PFSK-1 (cell line): ENCODE measurements around the gene ADAP1.

Source experiments
- FOXP2 ChIP-seq: optimal IDR thresholded peaks from 2 replicates; pipeline ENCODE3; 2011; ENCODE audit warnings: borderline replicate concordance, control low read depth, inconsistent platforms; ENCODE audit not compliant: insufficient read depth; ENCODE audit errors: extremely low read length, extremely low read depth
- POLR2AphosphoS5 ChIP-seq: IDR thresholded peaks from 2 replicates; pipeline ENCODE4 v1.6.1; 2012; ENCODE audit warnings: low read depth, mild to moderate bottlenecking, control low read depth, low read length, moderate library complexity
- REST ChIP-seq, 2 experiments: IDR thresholded peaks; 2 replicates each; pipeline versions ENCODE4 v1.6.1 to v1.8.0; 2011 to 2012; ENCODE audit warnings: low read depth in 2 of 2, low read length in 2 of 2, control low read depth in 1 of 2, inconsistent platforms in 1 of 2, mild to moderate bottlenecking in 1 of 2, moderate library complexity in 1 of 2; ENCODE audit not compliant: insufficient read depth in 1 of 2
- SIN3A ChIP-seq: IDR thresholded peaks from 2 replicates; pipeline ENCODE4 v1.6.1; 2012; ENCODE audit warnings: mild to moderate bottlenecking, low read length, moderate library complexity, borderline replicate concordance; ENCODE audit not compliant: insufficient read depth
- TAF1 ChIP-seq: IDR thresholded peaks from 2 replicates; pipeline ENCODE4 v1.6.1; 2012; ENCODE audit warnings: low read length, control low read depth, borderline replicate concordance; ENCODE audit not compliant: insufficient read depth

- no peak for TF ChIP-seq SIN3A
- TF ChIP-seq TAF1 = no peak
- TF ChIP-seq REST (IDR thresholded peaks at IDR 0.05; ENCODE audit: insufficient read depth in 1 of 2, low read depth in 2 of 2, low read length in 2 of 2) = no peak
- no peak for TF ChIP-seq POLR2AphosphoS5
- no peak for TF ChIP-seq FOXP2
Measured at GRCh38 chr7:910931-911431, 43.5 kb downstream of the ADAP1 start.
